ENCODE results near the gene CCL21.

DNA sequence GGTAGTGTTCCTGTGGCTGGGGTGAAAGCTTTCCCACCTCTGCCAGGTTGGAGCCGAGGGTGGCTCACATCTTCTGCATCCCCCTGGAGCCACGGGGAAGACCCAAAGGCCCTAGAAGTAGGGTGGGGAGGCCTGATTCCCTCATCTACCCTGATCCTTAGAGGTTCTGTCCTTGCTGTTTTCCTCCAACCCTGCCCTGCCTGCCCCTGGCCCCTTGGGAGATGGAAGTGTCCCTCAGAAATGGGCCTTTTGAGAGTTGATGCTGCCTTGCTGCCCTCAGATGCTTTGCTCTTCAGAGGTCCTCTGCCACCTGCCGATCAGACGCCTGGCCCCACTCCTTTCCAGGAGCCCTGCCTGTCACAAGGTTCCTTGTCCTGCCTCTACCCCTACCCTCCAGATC is 25.1 kb downstream of the CCL21 start:
- TF ChIP-seq, protein P1, sequence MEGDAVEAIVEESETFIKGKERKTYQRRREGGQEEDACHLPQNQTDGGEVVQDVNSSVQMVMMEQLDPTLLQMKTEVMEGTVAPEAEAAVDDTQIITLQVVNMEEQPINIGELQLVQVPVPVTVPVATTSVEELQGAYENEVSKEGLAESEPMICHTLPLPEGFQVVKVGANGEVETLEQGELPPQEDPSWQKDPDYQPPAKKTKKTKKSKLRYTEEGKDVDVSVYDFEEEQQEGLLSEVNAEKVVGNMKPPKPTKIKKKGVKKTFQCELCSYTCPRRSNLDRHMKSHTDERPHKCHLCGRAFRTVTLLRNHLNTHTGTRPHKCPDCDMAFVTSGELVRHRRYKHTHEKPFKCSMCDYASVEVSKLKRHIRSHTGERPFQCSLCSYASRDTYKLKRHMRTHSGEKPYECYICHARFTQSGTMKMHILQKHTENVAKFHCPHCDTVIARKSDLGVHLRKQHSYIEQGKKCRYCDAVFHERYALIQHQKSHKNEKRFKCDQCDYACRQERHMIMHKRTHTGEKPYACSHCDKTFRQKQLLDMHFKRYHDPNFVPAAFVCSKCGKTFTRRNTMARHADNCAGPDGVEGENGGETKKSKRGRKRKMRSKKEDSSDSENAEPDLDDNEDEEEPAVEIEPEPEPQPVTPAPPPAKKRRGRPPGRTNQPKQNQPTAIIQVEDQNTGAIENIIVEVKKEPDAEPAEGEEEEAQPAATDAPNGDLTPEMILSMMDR (IDR thresholded peaks at IDR 0.05; ENCODE audit: poor library complexity): no peak
- TF ChIP-seq EZH2phosphoT487 (IDR thresholded peaks at IDR 0.05; ENCODE audit: low read depth, severe bottlenecking, unreplicated experiment): no peak

Data from hepatocyte (in vitro differentiated cells).